K562 (cell line): ENCODE results near the gene PFDN2.
"Not testable (repeated sequence)": the region's sequence is repeated elsewhere in the genome, so short reads cannot be mapped to it uniquely, and the experiment has no call there.

Source experiments
- CHD1 ChIP-seq: fragments of 200-600 bp; sonication (generic); IDR thresholded peaks from one replicate; pipeline ENCODE4 v1.6.1; 2012; ENCODE audit warnings: mild to moderate bottlenecking, moderate library complexity, low read length, inconsistent platforms
- ZBTB11 ChIP-seq, 3 experiments: fragments of 200-800 bp in 1 of 3; fragments of 250-450 bp in 1 of 3; fragments of 450-650 bp in 1 of 3; sonication (Bioruptor Pico) in 1 of 3; sonication (Bioruptor generic) in 1 of 3; formaldehyde crosslinking in 1 of 3; IDR thresholded peaks; 2 replicates each; pipeline versions ENCODE4 v1.6.1 to v1.8.0; 2016 to 2022; ENCODE audit warnings: mild to moderate bottlenecking in 2 of 3, missing genetic modification characterization in 2 of 3, missing compliant biosample characterization in 1 of 3, moderate library complexity in 1 of 3

DNA sequence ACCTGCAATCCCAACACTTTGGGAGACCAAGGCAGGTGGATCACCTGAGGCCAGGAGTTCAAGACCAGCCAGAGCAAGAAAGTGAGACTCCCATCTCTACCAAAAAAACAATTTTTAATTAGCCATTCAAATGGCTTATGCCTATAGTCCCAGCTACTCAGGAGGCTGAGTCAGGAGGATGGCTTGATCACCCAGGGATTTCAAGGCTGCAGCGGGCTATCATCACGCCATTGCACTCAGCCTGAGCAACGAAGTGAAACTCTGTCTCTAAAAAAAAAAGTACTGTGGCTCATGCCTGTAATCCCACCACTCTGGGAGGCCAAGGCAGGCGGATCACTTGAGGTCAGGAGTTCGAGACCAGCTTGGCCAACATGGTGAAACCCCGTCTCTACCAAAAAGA lies 1.9 kb downstream of the PFDN2 start:
- not testable (repeated sequence) for TF ChIP-seq ZBTB11 (CRISPR knock-in tag; IDR thresholded peaks at IDR 0.05); CHD1
